ENCODE data around the gene ZNF418. TPM values are rescaled to one million over a fixed set of nuclear protein-coding genes. Genes with fewer than 3 reads are reported as not detected.
A peak's percentile ranks its signal among the peaks of the same experiment; 100 is the strongest.

The ZNF418 gene
- total and polyA plus RNA-seq, 2 of the 13 experiments (the other 11 are each of a cell fraction or from before 2014, with no cell fraction given) = 0.07 to 0.27 TPM

GRCh38 chr19:57947419-57948134 lies 12.4 kb upstream of the ZNF418 start, which contains the start of gene ZNF256 (continued):
- peak in 1 of 2 experiments; percentile 88; a peak in 3 of 4 replicates for TF ChIP-seq HMGXB4 (CRISPR knock-in tag; IDR thresholded peaks at IDR 0.05; ENCODE audit: borderline replicate concordance in 1 of 2, low read depth in 1 of 2)
- TF ChIP-seq LCORL (IDR thresholded peaks at IDR 0.05) = no peak
- peak; percentile 68; the same call in 1 of the 2 replicates for TF ChIP-seq LCORL (CRISPR knock-in tag; IDR thresholded peaks at IDR 0.05)
- 0 out of 2 replicates have a peak, but pooled peaks have one; percentile 23 for TF ChIP-seq SMC3 (IDR thresholded peaks at IDR 0.05; ENCODE audit: low read length)
- peak; percentile 98 for TF ChIP-seq ETV5 (CRISPR knock-in tag; IDR thresholded peaks at IDR 0.05; ENCODE audit: borderline replicate concordance)
- peak; percentile 84 for TF ChIP-seq PHF8 (CRISPR knock-in tag; IDR thresholded peaks at IDR 0.05)
- TF ChIP-seq, protein P1, sequence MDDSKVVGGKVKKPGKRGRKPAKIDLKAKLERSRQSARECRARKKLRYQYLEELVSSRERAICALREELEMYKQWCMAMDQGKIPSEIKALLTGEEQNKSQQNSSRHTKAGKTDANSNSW (CRISPR knock-in tag; IDR thresholded peaks at IDR 0.05; ENCODE audit: borderline replicate concordance) = no peak
- no peak for TF ChIP-seq PHF5A (CRISPR knock-in tag; IDR thresholded peaks at IDR 0.05; ENCODE audit: low read depth, unreplicated experiment)
- TF ChIP-seq, protein P2, sequence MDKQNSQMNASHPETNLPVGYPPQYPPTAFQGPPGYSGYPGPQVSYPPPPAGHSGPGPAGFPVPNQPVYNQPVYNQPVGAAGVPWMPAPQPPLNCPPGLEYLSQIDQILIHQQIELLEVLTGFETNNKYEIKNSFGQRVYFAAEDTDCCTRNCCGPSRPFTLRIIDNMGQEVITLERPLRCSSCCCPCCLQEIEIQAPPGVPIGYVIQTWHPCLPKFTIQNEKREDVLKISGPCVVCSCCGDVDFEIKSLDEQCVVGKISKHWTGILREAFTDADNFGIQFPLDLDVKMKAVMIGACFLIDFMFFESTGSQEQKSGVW (CRISPR knock-in tag; IDR thresholded peaks at IDR 0.05; ENCODE audit: borderline replicate concordance) = no peak
- peak; percentile 66 for TF ChIP-seq U2AF1 (optimal IDR thresholded peaks at IDR 0.05; ENCODE audit: low read depth, low read length)
- TF ChIP-seq ZNF224 (CRISPR knock-in tag; IDR thresholded peaks at IDR 0.05) = 0 out of 2 replicates have a peak, but pooled peaks have one; percentile 21
- TF ChIP-seq TARDBP (CRISPR knock-in tag; IDR thresholded peaks at IDR 0.05) = peak; percentile 70; the same call in 1 of the 2 replicates
- TF ChIP-seq SNAI1 (CRISPR knock-in tag; IDR thresholded peaks at IDR 0.05; ENCODE audit: borderline replicate concordance) = no peak
- no peak for TF ChIP-seq ZSCAN30 (CRISPR knock-in tag; IDR thresholded peaks at IDR 0.05)
- TF ChIP-seq, protein P3, sequence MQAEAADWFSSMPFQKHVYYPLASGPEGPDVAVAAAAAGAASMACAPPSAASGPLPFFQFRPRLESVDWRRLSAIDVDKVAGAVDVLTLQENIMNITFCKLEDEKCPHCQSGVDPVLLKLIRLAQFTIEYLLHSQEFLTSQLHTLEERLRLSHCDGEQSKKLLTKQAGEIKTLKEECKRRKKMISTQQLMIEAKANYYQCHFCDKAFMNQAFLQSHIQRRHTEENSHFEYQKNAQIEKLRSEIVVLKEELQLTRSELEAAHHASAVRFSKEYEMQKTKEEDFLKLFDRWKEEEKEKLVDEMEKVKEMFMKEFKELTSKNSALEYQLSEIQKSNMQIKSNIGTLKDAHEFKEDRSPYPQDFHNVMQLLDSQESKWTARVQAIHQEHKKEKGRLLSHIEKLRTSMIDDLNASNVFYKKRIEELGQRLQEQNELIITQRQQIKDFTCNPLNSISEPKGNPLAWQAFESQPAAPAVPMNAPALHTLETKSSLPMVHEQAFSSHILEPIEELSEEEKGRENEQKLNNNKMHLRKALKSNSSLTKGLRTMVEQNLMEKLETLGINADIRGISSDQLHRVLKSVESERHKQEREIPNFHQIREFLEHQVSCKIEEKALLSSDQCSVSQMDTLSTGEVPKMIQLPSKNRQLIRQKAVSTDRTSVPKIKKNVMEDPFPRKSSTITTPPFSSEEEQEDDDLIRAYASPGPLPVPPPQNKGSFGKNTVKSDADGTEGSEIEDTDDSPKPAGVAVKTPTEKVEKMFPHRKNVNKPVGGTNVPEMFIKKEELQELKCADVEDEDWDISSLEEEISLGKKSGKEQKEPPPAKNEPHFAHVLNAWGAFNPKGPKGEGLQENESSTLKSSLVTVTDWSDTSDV (CRISPR knock-in tag; IDR thresholded peaks at IDR 0.05) = no peak
- no peak for TF ChIP-seq ZNF737 (CRISPR knock-in tag; IDR thresholded peaks at IDR 0.05; ENCODE audit: borderline replicate concordance)
- no peak for TF ChIP-seq ZNF780A (CRISPR knock-in tag; IDR thresholded peaks at IDR 0.05)
- peak; percentile 44 for TF ChIP-seq AGO2 (optimal IDR thresholded peaks at IDR 0.05; ENCODE audit: low read depth, low read length)
- no peak for TF ChIP-seq ZNF674 (CRISPR knock-in tag; IDR thresholded peaks at IDR 0.05; ENCODE audit: low read depth)
- TF ChIP-seq, protein P4, sequence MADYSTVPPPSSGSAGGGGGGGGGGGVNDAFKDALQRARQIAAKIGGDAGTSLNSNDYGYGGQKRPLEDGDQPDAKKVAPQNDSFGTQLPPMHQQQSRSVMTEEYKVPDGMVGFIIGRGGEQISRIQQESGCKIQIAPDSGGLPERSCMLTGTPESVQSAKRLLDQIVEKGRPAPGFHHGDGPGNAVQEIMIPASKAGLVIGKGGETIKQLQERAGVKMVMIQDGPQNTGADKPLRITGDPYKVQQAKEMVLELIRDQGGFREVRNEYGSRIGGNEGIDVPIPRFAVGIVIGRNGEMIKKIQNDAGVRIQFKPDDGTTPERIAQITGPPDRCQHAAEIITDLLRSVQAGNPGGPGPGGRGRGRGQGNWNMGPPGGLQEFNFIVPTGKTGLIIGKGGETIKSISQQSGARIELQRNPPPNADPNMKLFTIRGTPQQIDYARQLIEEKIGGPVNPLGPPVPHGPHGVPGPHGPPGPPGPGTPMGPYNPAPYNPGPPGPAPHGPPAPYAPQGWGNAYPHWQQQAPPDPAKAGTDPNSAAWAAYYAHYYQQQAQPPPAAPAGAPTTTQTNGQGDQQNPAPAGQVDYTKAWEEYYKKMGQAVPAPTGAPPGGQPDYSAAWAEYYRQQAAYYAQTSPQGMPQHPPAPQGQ (CRISPR knock-in tag; IDR thresholded peaks at IDR 0.05; ENCODE audit: borderline replicate concordance) = no peak
- peak; percentile 63 for TF ChIP-seq BHLHE40 (IDR thresholded peaks at IDR 0.05; ENCODE audit: low read length)

All from HepG2 (cell line).